Activated CD4-positive, alpha-beta T cell treated with anti-CD3 and anti-CD28 coated beads, Interleukin-2, amount 10 ng/mL, durations not matched to agents 24 days and 14 days (primary cell): ENCODE data around the gene CDIPT. TPM values are rescaled to one million over a fixed set of nuclear protein-coding genes. Genes with fewer than 3 reads are reported as not detected.
"Not testable (repeated sequence)": the region's sequence is repeated elsewhere in the genome, so short reads cannot be mapped to it uniquely, and the experiment has no call there.

Experiments
- DNase-seq: peaks from one replicate; pipeline ENCODE4 v3.0.0; 2022
- H3K27ac Mint-ChIP-seq: one replicate; pipeline ENCODE4 v1.8.0; 2022; ENCODE audit warnings: mild to moderate bottlenecking, mixed read lengths
- H3K27me3 Mint-ChIP-seq: one replicate; pipeline ENCODE4 v1.8.0; 2022; ENCODE audit warnings: mixed read lengths
- H3K36me3 Mint-ChIP-seq: one replicate; pipeline ENCODE4 v1.8.0; 2022; ENCODE audit warnings: low read depth, mild to moderate bottlenecking, mixed read lengths
- H3K4me1 Mint-ChIP-seq: one replicate; pipeline ENCODE4 v1.8.0; 2021; ENCODE audit warnings: mixed read lengths
- H3K4me3 Mint-ChIP-seq: one replicate; pipeline ENCODE4 v1.8.0; 2022; ENCODE audit warnings: mild to moderate bottlenecking, moderate library complexity, mixed read lengths
- H3K9me3 Mint-ChIP-seq: one replicate; pipeline ENCODE4 v1.8.0; 2021; ENCODE audit warnings: mixed read lengths
- intact Hi-C: fragments of 100-400 bp; cut with micrococcal nuclease; formaldehyde crosslinking; loops from one replicate; pipeline ENCODE4 v1.15.1; 2023
- total RNA-seq: library from RNA; stranded (reverse); gene quantifications from 2 replicates; pipeline ENCODE4 v1.2.3, GENCODE V29; 2022

CDIPT gene
- total RNA-seq, 1 donor from 2014 or later: 69.2 TPM

GRCh38 chr16:29900888-29901606 lies 38.0 kb upstream of the CDIPT start:
- Mint-ChIP-seq H3K27me3 (peaks cover 39% of the 10 kb centered on the region), H3K27ac (peak overlapping the region; percentile 85), H3K4me3 (peak overlapping the region; percentile 93), H3K36me3 (no peaks in the 10 kb centered on the region), H3K4me1 (peaks cover 12% of the 10 kb centered on the region), H3K9me3 (no peaks in the 10 kb centered on the region)
- no peak for DNase-seq
- intact Hi-C loops: loop anchor here (1.0 kb wide), 2 partner anchors 25 to 38 kb away; partner anchors contain the start of genes CDIPT and KCTD13

- no peaks in the 10 kb centered on the region for H3K36me3 Mint-ChIP-seq
- H3K27me3 Mint-ChIP-seq: peaks cover 40% of the 10 kb centered on the region
- H3K27ac Mint-ChIP-seq: peak within 1 kb of the TSS; percentile 85
- H3K4me1 Mint-ChIP-seq: peaks cover 12% of the 10 kb centered on the region
- H3K9me3 Mint-ChIP-seq: no peaks in the 10 kb centered on the region
- DNase-seq: no peak
- peak within 1 kb of the TSS; percentile 93 for H3K4me3 Mint-ChIP-seq
- intact Hi-C loops: loop anchor here (1.0 kb wide), 2 partner anchors 26 to 37 kb away; partner anchors contain the start of genes CDIPT and KCTD13
Measured at GRCh38 chr16:29900102-29900887, 37.3 kb upstream of the CDIPT start, which contains the start of gene ASPHD1. Gene ASPHD1 (plus strand): TSS chr16:29900488. CDS start chr16:29900972, 484 bp downstream.

- DNase-seq: peak; percentile 96
- Mint-ChIP-seq H3K4me1 (peaks cover 12% of the 10 kb centered on the region), H3K27me3 (peaks cover 40% of the 10 kb centered on the region), H3K9me3 (no peaks in the 10 kb centered on the region), H3K36me3 (no peaks in the 10 kb centered on the region), H3K27ac (peak within 1 kb of the TSS; percentile 85), H3K4me3 (peak within 1 kb of the TSS; percentile 93)
- intact Hi-C loops: loop anchor here (1.0 kb wide), 2 partner anchors 27 to 36 kb away; partner anchors contain the start of genes CDIPT and KCTD13
Measured at GRCh38 chr16:29899516-29900101, 36.6 kb upstream of the CDIPT start, which contains the start of gene SEZ6L2. Gene SEZ6L2 (minus strand): TSS chr16:29899550. CDS start chr16:29899019, 531 bp downstream.

DNA sequence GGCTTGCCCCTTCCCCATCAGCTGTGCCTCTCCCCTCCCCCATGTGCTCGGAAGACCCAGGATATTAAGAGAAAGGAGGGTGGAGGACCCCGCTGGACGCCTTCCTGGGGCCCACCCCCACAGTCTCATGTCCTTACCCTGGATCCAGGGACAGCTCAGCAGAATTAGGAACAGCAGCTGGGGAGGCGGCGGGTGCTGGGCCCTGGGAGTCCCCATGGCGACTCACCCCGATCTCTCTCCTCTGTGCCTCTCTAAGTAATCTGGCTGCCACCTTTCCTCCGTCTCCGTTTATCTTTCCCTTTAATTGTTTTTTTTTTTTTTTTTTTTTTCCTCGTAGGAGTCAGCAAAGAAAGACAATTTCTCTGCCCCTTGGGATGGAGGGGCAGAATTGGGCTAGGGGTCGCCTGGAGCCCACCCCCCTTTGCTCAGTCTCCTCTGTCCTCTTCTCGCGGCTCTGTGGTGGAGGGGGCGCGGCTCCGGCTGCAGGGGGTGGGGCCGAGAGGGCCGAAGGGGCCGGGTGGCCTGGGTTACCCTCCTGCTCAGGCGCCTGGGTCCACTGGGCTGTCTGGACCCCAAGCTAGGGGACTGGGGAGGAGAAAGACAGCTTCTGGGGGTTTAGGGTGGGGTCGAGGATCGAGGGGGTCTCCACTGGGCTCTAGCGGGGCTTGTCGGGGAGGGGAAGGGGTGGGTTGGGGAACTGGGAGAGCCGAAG lies 35.9 kb upstream of the CDIPT start:
- Mint-ChIP-seq H3K9me3 (no peaks in the 10 kb centered on the region), H3K4me1 (peaks cover 12% of the 10 kb centered on the region), H3K27ac (no peak overlapping the region), H3K4me3 (peak overlapping the region; percentile 55), H3K36me3 (no peaks in the 10 kb centered on the region), H3K27me3 (peaks cover 40% of the 10 kb centered on the region)
- DNase-seq: no peak
- intact Hi-C loops: no loop called here

DNA sequence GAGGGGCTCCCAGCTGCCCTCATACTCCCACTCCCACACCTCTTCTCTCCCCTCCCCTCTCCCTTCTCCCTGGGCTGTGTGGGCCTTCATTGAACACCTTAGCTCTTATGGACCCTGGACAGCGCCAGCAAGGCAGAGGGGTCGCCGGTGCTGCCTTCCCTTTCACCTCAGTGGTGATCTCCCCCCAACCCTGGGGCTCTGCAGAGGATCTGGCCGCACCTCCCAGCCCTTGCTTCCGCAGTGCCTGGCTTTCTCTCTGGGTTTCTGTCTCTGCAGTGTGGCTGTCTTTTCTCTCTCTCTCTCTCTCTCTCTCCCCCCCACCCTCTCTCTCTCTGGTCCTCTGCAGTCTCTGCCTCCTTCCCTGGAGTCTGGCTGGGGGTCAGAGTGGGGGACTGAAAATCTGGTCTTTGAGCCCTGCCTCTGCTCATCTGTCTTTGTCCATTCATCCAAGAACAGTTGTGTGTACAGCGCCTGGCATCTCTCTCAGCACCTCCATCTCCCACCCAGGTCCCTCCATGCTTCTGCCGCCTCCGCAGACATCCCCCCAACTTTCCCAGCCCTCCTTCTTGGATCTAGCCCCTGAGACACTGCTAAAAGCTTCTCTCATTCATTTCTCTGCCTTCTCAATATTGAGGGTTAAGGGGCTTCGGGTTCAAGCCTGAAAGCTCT lies 35.2 kb upstream of the CDIPT start:
- H3K36me3 Mint-ChIP-seq: no peaks in the 10 kb centered on the region
- H3K9me3 Mint-ChIP-seq: no peaks in the 10 kb centered on the region
- no peak overlapping the region for H3K27ac Mint-ChIP-seq
- no peak for DNase-seq
- peaks cover 40% of the 10 kb centered on the region for H3K27me3 Mint-ChIP-seq
- intact Hi-C loops: no loop called here
- no peak overlapping the region for H3K4me3 Mint-ChIP-seq
- H3K4me1 Mint-ChIP-seq: peaks cover 9% of the 10 kb centered on the region

- intact Hi-C loops: no loop called here
- H3K36me3 Mint-ChIP-seq: no peaks in the 10 kb centered on the region
- H3K4me1 Mint-ChIP-seq: peaks cover 9% of the 10 kb centered on the region
- no peak overlapping the region for H3K27ac Mint-ChIP-seq
- no peaks in the 10 kb centered on the region for H3K9me3 Mint-ChIP-seq
- no peak overlapping the region for H3K4me3 Mint-ChIP-seq
- H3K27me3 Mint-ChIP-seq: peaks cover 40% of the 10 kb centered on the region
- no peak for DNase-seq
Measured at GRCh38 chr16:29897333-29897732, 34.3 kb upstream of the CDIPT start.

- no peaks in the 10 kb centered on the region for H3K36me3 Mint-ChIP-seq
- H3K27ac Mint-ChIP-seq: no peak overlapping the region
- no peak overlapping the region for H3K4me3 Mint-ChIP-seq
- intact Hi-C loops: no loop called here
- H3K27me3 Mint-ChIP-seq: peaks cover 38% of the 10 kb centered on the region
- no peaks in the 10 kb centered on the region for H3K9me3 Mint-ChIP-seq
- DNase-seq: no peak
- H3K4me1 Mint-ChIP-seq: peaks cover 7% of the 10 kb centered on the region
Measured at GRCh38 chr16:29896841-29897240, 33.8 kb upstream of the CDIPT start.

DNA sequence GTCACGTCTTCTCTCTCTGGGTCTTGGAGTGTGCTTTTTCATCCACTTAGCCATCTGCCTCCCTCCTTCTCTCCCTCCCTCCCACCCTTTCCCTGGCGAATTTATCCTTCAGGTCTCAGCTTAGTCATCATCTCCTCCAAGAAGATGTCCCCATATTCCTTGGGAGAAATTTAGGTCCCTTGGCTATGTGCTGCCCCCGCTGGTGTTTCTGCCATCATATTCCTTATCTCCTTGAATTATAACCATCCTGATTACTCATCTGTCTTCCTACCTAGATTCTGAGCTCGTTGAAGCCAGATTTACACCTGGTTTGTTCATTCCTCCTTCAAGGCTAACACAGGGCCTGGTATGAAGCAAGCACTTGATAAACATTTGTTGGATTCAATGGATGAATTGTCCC lies 31.3 kb upstream of the CDIPT start:
- peaks cover 26% of the 10 kb centered on the region for H3K27me3 Mint-ChIP-seq
- intact Hi-C loops: no loop called here
- no peak overlapping the region for H3K4me3 Mint-ChIP-seq
- H3K36me3 Mint-ChIP-seq: no peaks in the 10 kb centered on the region
- no peaks in the 10 kb centered on the region for H3K9me3 Mint-ChIP-seq
- H3K27ac Mint-ChIP-seq: no peak overlapping the region
- no peak for DNase-seq
- H3K4me1 Mint-ChIP-seq: peaks cover 2% of the 10 kb centered on the region

- intact Hi-C loops: no loop called here
- H3K4me3 Mint-ChIP-seq: no peak overlapping the region
- no peaks in the 10 kb centered on the region for H3K9me3 Mint-ChIP-seq
- H3K4me1 Mint-ChIP-seq: peaks cover under 1% of the 10 kb centered on the region
- peaks cover 20% of the 10 kb centered on the region for H3K27me3 Mint-ChIP-seq
- no peak for DNase-seq
- no peaks in the 10 kb centered on the region for H3K36me3 Mint-ChIP-seq
- H3K27ac Mint-ChIP-seq: no peak overlapping the region
Measured at GRCh38 chr16:29893553-29893952, 30.5 kb upstream of the CDIPT start.

DNA sequence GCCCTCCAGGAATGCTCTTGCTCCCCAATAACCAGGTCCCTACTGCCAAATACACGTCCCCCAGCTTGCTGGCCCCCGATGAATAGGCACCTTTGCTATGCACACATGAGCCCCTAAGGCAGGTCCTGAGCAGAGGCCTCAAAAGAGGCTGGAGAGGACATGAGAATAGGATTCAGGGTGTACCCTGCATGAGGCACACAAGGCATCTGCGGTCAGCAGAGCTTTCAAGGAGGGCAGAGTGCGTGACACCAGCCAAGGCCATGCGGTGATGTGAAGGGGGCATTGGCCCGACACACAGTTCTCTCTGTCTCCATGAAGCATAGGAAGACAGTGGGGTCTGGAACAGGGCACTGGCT lies 29.4 kb upstream of the CDIPT start:
- Mint-ChIP-seq H3K4me3 (no peak overlapping the region), H3K4me1 (no peaks in the 10 kb centered on the region), H3K27ac (no peak overlapping the region), H3K9me3 (no peaks in the 10 kb centered on the region), H3K27me3 (peaks cover 9% of the 10 kb centered on the region), H3K36me3 (no peaks in the 10 kb centered on the region)
- intact Hi-C loops: no loop called here
- DNase-seq: no peak

DNA sequence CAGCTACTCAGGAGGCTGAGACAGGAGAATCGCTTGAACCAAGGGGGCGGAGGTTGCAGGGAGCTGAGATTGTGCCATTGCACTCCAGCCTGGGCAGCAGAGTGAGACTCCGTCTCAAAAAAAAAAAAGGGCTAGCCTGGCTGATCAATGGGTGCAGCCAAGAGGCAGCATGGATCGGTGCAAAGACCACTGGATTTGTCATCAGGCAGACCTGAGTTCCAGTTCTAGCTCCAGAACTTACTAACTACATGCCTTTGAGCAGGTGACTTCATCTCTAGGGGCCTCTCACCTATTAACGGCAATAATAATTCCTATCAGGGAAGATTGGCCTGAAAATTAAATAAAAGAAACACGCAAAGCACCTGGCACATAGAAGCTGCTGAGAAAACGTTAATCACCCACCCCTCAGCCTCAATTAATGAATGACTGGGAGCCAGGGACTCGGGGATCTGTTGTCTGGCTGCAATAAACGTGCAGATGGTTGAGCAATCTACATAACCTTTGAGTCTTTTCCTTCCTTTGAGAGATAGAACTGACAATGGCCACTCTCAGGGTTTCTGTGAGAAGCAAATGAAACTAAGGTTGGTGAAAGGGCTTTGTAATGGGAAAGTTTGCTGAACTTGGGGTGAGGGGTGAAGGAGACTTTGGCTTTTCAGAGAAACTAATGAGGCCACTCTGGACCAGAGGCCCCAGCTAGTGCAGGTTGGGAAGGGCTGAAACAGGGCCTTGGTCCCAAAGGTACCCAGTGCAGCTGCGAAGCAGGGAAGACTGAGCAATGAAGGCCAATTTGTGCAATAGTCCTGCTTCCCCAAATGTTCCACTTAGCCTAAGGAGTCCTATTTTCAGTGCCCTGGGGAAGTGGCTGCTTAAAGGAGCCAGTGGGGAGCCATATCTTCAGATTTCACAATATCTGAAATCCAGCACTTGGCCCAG lies 28.8 kb upstream of the CDIPT start:
- intact Hi-C loops: no loop called here
- Mint-ChIP-seq H3K36me3 (no peaks in the 10 kb centered on the region), H3K27ac (no peak overlapping the region), H3K4me1 (no peaks in the 10 kb centered on the region), H3K4me3 (no peak overlapping the region), H3K9me3 (no peaks in the 10 kb centered on the region), H3K27me3 (peaks cover 5% of the 10 kb centered on the region)
- DNase-seq: no peak

- H3K4me1 Mint-ChIP-seq, intact Hi-C loops, H3K27me3 Mint-ChIP-seq, H3K9me3 Mint-ChIP-seq, H3K4me3 Mint-ChIP-seq, H3K27ac Mint-ChIP-seq, DNase-seq, H3K36me3 Mint-ChIP-seq: not testable (repeated sequence)
Measured at GRCh38 chr16:29889372-29889771, 26.3 kb upstream of the CDIPT start.
